Heart right ventricle (tissue), 16 donors: Measurements from ENCODE around the gene RNF41. TPM values are rescaled to one million over a fixed set of nuclear protein-coding genes. Genes with fewer than 3 reads are reported as not detected.
A peak's percentile ranks its signal among the peaks of the same experiment; 100 is the strongest.

Source experiments
- ATAC-seq, 8 donors: fragments of 200-7000 bp; cut with Tn5 transposase; one replicate each; pipeline ENCODE4 v1.9.1; 2020; ENCODE audit warnings: mild to moderate bottlenecking in 8 of 8, moderate library complexity in 8 of 8, moderate number of reproducible peaks in 1 of 8
- DNase-seq, 2 donors: peaks; one replicate each; pipeline ENCODE4 v3.0.0-alpha.2; 2020
- H3K27ac ChIP-seq, 10 donors: fragments of 200-600 bp; sonication (generic) in 2 of 10; one replicate each; pipeline versions ENCODE4 v1.5.0 to v1.8.0; 2020 to 2022; ENCODE audit warnings: mild to moderate bottlenecking in 3 of 10
- H3K27me3 ChIP-seq, 7 donors: fragments of 200-600 bp; one replicate each; pipeline ENCODE4 v1.8.0; 2021 to 2022; ENCODE audit warnings: mild to moderate bottlenecking in 2 of 7
- H3K36me3 ChIP-seq, 9 donors: fragments of 200-600 bp; sonication (generic) in 1 of 9; one replicate each; pipeline versions ENCODE4 v1.5.0 to v1.8.0; 2020 to 2022; ENCODE audit warnings: mild to moderate bottlenecking in 2 of 9
- H3K4me1 ChIP-seq, 9 donors: fragments of 200-600 bp; sonication (generic) in 1 of 9; one replicate each; pipeline versions ENCODE4 v1.5.0 to v1.8.0; 2020 to 2022; ENCODE audit warnings: mild to moderate bottlenecking in 4 of 9
- H3K4me3 ChIP-seq, 10 donors: fragments of 200-600 bp; sonication (generic) in 2 of 10; one replicate each; pipeline versions ENCODE4 v1.5.0 to v1.8.0; 2020 to 2022; ENCODE audit warnings: mild to moderate bottlenecking in 7 of 10, moderate library complexity in 2 of 10
- H3K9me3 ChIP-seq, 11 donors: fragments of 200-600 bp in 10 of 11; sonication (generic) in 2 of 11; one replicate each; pipeline versions ENCODE4 v1.5.0 to v1.8.0; 2013 to 2022; ENCODE audit warnings: mild to moderate bottlenecking in 2 of 11, control low read depth in 1 of 11, moderate library complexity in 1 of 11
- CTCF ChIP-seq, 9 donors: fragments of 200-600 bp; sonication (generic) in 2 of 9; IDR thresholded peaks; one replicate each; pipeline versions ENCODE4 v1.5.0 to v1.8.0; 2021 to 2022; ENCODE audit warnings: antibody characterized with exemption in 9 of 9, mild to moderate bottlenecking in 5 of 9, moderate library complexity in 1 of 9
- WGBS, 2 donors: extraction: QIAGEN DNeasy Blood & Tissue Kit; methylation state at CpG; one replicate each; pipeline ENCODE4 v1.1.7; 2013; ENCODE audit warnings: inconsistent platforms in 1 of 2; 5-methylcytosine and 5-hydroxymethylcytosine counted together
- intact Hi-C, 10 donors: fragments of 100-400 bp; cut with DNase I; formaldehyde crosslinking; loops; one replicate each; pipeline versions ENCODE4 v1.11.1 to v1.14.2; 2022
- long read RNA-seq, 3 donors: library from polyadenylated mRNA; unstranded; transcript quantifications; one replicate each; pipeline ENCODE4 v2.0.0, GENCODE V29; 2020 to 2021
- polyA plus RNA-seq, 2 donors: library from polyadenylated mRNA; stranded (reverse); fragments of 200-250 nt; gene quantifications; one replicate each; pipeline ENCODE4 v1.2.3, GENCODE V29; 2013
- total RNA-seq, 10 donors: library from RNA; stranded (reverse); fragmentation: NEBNext Ultra II Directional in 3 of 10; extraction: Animal tissue kit (Norgen Biotek cat#: 25700) in 3 of 10; gene quantifications; one replicate each; pipeline versions ENCODE4 v1.2.1 to v1.2.4, GENCODE V29; 2021 to 2023
- donor health status: Arrhythmogenic right ventricular cardiomyopathy.
- donor health status: ischemic (EF 13 %, LVEDD 7.1; RV severe dilation, severe dysfunction).
- donor health status: healthy with polysubstance abuse.
- donor health status: DM: no; HTN: yes; CAD: no.
- donor health status: DM: no; HTN: no; CAD: no.
- donor health status: ischemic (EF 25% LVEDD 6.9; RV normal size, moderate dysfunction).
- donor health status: ischemic (EF 25% LVEDD 5.7; RV mildly dilated, moderate dysfunction).
- donor health status: healthy.
- donor health status: DM: yes; HTN: yes; CAD: no.
- donor health status: Ischemic cardiomyopathy.
- donor health status: ischemic (EF 35%, LVEDD 5.7; RV mildly dilated, moderate dysfunction).
- donor health status: nonischemic (EF 11% LVEDD 7.7; RV severe dilation, severe dysfunction).
- donor health status: DM: yes; HTN: yes; CAD: no.
- donor health status: PGD.
- donor health status: ischemic (EF 29% LVEDD 5.4; RV normal size, mild dysfunction).
- donor health status: nonischemic (EF 23%, LVEDD 6.1; RV moderate dilation, normal function).

RNF41 gene
- total RNA-seq = 10 to 100 TPM; 43.6 to 66.3 (median 47.0) TPM
- polyA plus RNA-seq = 10 to 100 TPM in 1 of 2 donors, 1 to 10 TPM in 1; 7.0 to 27.0 TPM
- long read RNA-seq, donor 1, full-length matches to known transcripts = 40 of 57 reads
- long read RNA-seq, donor 1, partial matches to known transcripts = 2 of 57 reads
- long read RNA-seq, donor 1, other reads (novel, unspliced or antisense) = 15 of 57 reads
- long read RNA-seq, donor 2, full-length matches to known transcripts = 17 of 35 reads
- long read RNA-seq, donor 2, partial matches to known transcripts = 5 of 35 reads
- long read RNA-seq, donor 2, other reads (novel, unspliced or antisense) = 13 of 35 reads
- long read RNA-seq, donor 3, full-length matches to known transcripts = 130 of 169 reads
- long read RNA-seq, donor 3, partial matches to known transcripts = 16 of 169 reads
- long read RNA-seq, donor 3, other reads (novel, unspliced or antisense) = 23 of 169 reads

- H3K27me3 ChIP-seq = no peaks in the 10 kb centered on the region
- peak; percentile 89 to 94 (median 93) for ATAC-seq
- peak; percentile 97 to 98 for DNase-seq
- H3K36me3 ChIP-seq = peaks cover 0 to 20% (median 0%) of the 10 kb centered on the region in 9 donors
- H3K4me3 ChIP-seq = peak within 1 kb of the TSS; percentile 39 to 89 (median 77)
- intact Hi-C loops = loop anchor here in 5 of 10 donors (2.0 to 5.0 kb wide), 4 partner anchors 35 to 105 kb away; partner anchors contain the start of genes ANKRD52 (in 2 of the 5), ZC3H10 (in 2 of the 5), RPL41 (in 1 of the 5) and SMARCC2 (in 1 of the 5)
- WGBS, 2 donors = 0 to 2% methylated on average over 42 of the region's 42 CpGs
- H3K27ac ChIP-seq = peak within 1 kb of the TSS; percentile 81 to 99 (median 95)
- peaks cover 4 to 53% (median 39%) of the 10 kb centered on the region in 9 donors for H3K4me1 ChIP-seq
- no peaks in the 10 kb centered on the region for H3K9me3 ChIP-seq
- TF ChIP-seq CTCF (IDR thresholded peaks at IDR 0.05) = peak in 6 of 9 donors; percentile 8 to 32 (median 20)
These were observed at the start of gene RNF41 for GRCh38 chr12:56221757-56222530. RNF41 (minus strand) TSS chr12:56221922; CDS start chr12:56214047, 7,875 bp downstream.

GRCh38 chr12:56271031-56271430 is 49.3 kb upstream of the RNF41 start:
- Histone ChIP-seq H3K4me3 (no peak overlapping the region), H3K9me3 (no peaks in the 10 kb centered on the region), H3K4me1 (peaks cover 12 to 57% (median 28%) of the 10 kb centered on the region in 9 donors), H3K27me3 (no peaks in the 10 kb centered on the region), H3K36me3 (peaks cover 3 to 76% (median 46%) of the 10 kb centered on the region in 9 donors), H3K27ac (peak overlapping the region; percentile 45 to 98 (median 84))
- ATAC-seq (peak; percentile 6 to 78 (median 52)), DNase-seq (peak in 1 of 2 donors; percentile 21)
- peak in 6 of 9 donors; percentile 13 to 56 (median 45) for TF ChIP-seq CTCF (IDR thresholded peaks at IDR 0.05)
- 0 to 18% methylated on average over 1 of the region's 1 CpG for WGBS, 2 donors
- intact Hi-C loops = no loop called here

GRCh38 chr12:56267443-56268071 is 45.8 kb upstream of the RNF41 start:
- intact Hi-C loops = loop anchor here in 3 of 10 donors (2.0 to 10.0 kb wide), 3 partner anchors 25 to 197 kb away; partner anchors contain the start of genes CS (in 2 of the 3) and SPRYD4 (in 1 of the 3)
- H3K27ac ChIP-seq = peak overlapping the region; percentile 90 to 99 (median 96)
- peak overlapping the region; percentile 57 to 90 (median 78) for H3K4me3 ChIP-seq
- ATAC-seq = peak; percentile 15 to 57 (median 40)
- no peaks in the 10 kb centered on the region for H3K27me3 ChIP-seq
- no peaks in the 10 kb centered on the region for H3K9me3 ChIP-seq
- H3K36me3 ChIP-seq = peaks cover 0 to 42% (median 15%) of the 10 kb centered on the region in 9 donors
- peaks cover 12 to 59% (median 27%) of the 10 kb centered on the region in 9 donors for H3K4me1 ChIP-seq
- peak; percentile 62 to 63 for DNase-seq
- TF ChIP-seq CTCF (IDR thresholded peaks at IDR 0.05) = no peak
- WGBS, 2 donors = 19% methylated on average over 21 of the region's 21 CpGs
